GM04503 (cell line): ENCODE measurements around the gene SP6.

Experiments used
- DNase-seq: peaks from one replicate; pipeline ENCODE4 v3.0.0-alpha.2; 2012; ENCODE audit warnings: low read depth

The SP6 gene

DNA sequence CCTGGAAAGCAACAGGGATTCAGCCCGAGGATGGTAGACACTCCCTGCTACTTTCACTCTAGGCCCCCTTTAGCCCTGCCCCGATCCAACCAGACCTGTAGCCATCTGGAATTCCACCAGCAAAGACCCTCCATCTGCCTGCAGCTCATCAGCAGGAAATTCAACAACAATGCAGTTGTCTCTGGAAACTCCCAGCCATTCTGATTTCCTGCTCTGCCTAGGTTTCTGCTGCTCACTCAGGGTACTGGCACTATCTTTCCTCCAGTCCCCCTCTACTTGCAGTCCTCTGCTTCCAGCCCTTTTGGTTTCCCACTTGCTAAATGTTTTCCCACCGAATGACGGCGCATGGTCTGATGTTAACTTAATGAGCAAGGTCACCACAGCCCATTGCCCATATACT lies 2.7 kb upstream of the SP6 start:
- no peak for DNase-seq

DNA sequence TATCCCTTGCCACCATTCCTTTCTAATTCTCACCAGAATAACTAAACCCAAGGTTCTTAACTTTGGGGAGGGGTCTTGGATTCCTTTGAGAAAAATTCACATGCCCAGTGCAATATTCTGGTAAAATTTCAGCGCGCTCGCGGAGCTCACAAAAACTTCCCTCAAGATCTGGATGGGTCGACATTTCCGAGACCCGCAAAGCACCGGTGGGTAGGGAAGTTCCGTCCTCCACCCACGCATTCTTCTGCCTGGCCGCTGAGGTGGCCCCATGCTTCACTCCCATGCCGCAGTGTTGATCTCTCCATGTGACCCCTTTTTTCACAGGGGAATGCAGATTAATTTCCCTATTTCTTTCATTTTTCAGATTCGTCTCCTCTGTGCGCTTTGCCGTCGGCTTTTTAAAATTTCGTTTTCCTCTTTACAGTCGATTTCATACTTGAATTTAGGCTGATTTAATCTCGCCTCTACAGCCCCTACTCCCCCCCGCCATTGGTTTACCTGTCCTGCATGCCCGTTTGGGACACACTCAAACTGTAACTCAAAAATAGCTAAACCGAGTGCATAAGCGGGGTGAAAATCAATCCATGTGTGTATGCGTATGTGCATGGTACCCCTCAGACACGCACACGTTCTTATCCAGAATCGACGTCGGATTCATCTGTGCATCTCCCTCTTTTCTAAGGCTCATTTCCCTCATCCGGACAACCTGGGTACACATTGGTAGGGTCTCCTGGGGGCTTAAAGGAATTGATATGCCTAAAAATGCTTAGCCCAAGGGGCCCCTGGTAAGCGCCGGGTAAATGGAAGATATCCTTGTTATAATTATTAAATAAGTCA lies 1.4 kb upstream of the SP6 start:
- no peak for DNase-seq

DNA sequence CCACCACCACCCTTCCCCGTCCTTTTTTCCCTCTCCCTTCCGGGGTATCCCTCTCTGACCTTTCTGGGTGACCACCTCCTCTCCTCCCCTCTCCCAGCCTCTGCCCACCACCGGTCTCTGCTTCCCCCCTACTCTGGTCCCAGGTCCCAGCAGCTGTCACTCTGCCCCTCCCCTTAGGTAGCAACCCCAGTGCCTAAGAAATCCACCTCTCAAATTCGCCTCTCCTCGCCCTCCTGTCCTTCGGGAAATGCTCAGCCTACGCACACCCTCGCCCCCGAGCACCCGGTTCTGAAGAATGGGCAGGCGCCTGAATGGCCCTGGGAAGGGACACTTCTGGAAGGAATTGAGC lies 775 bp upstream of the SP6 start:
- DNase-seq = no peak

DNA sequence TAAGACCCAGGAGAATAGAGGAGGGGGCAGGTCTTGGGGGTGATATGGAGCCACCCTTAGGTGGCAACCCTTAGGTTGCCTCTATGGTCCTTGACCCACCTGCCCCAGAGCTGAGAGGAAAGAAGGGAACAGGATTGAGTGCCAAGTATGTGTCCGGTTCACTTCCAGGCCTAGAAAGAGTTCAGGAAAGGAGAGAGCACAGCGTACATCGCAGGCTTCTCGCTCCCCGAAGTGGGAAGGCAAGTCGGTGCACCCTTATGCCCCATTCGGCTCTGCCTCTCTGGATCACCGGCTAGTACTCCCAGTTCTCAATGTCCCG lies 631 bp downstream of the SP6 start:
- DNase-seq = no peak

DNA sequence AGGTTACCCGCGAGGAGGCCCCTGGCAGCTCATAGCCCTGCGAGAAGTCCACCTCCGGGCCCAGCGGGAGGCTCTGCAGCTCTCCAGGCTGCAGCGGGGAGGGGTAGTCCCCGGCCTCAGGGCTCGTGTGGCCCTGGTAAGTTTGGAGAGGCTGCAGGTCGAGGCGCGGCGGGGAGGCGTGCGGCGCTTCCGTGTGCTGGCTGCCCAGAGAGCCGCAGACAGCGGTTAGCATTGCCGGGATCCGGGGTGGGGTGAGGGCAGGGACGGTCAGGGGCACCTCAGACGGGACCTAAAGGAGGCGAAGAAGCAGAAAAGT lies 2.8 kb downstream of the SP6 start:
- no peak for DNase-seq

DNA sequence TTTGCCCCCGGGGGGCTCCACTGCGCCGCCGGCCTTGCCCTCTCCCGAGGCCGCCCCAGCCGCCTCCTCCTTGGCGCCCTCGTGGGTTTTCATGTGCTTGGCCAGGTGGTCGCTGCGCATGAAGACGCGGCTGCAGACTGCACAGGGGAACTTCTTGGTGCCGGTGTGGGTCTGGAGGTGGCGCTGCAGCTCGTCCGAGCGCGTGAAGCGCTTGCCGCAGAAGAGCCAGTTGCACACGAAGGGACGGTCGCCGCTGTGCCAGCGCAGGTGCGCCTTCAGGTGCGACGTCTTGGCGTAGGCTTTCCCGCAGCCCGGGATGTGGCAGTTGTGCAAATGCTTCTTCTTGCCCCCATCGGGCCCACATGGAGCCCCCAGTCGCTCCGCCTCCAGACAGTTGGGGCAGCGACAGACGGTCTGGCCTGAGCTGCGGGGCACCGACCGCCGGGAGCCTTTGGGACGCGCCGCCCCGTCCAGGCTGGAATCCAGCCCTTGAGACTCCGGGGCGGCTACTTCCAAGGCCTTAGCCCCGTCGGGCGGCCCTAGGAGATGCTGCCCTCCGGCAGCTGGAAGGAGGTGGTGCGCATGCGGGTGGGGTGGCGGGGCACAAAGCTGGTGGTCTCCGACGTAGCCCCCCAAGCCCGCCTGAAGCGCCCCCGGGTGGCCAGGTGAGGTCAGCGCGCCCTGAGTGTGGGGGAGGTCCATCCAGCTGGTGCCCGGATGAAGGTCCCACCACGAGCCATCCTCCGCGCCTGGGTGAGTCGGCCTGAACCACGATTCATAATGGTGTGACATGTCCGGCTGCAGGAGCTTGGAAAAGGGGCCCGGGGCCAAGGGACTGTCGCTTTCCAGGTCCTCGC lies 3.4 kb downstream of the SP6 start:
- no peak for DNase-seq

DNA sequence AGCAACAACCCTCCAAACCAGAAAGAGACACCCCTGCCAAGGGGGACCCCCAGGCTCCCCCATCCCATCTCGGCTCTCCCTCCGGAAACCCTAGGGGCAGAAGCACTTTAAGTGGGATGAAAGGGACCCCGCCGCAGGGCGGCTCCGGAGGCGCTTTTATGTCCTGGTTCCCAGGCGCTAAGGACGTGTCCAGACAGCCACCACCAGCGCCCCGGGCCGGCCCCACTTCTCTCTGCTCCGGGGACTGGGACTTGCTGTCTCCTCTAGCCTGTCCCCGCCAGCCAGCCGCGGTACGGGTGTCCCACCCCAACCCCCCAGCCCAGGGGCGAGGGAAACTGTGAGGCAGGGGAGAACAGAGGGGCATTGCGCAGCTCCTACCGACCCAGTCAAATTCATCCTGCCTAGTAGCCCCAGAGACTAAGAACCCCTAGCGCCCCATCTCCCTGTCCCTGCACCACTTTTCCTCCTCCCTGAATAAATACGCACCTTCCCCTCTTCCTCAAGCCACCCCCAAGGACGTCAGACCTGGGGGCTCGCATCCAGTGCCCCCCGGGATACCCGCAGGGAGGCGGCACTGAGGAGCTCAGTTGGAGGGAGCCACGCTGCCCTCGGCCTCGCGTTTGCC lies 4.1 kb downstream of the SP6 start:
- DNase-seq = no peak

DNA sequence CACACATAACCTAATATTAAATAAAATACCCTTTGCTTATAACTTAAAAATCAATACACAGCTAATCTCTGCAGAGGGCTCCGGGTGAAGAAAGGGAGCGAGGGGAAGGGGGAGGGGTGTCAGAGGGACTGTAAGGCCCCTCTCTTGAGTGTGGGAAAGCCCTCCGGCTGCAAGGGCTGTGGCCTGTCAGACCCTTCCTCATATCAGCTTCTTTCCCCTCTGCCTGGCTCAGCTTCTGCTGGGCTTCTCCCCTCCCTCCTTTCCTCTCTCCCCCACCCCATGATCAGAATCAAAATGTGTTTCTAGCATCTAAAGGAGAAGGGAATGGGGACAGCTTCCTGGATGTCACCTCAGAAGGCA lies 5.3 kb downstream of the SP6 start:
- no peak for DNase-seq

DNA sequence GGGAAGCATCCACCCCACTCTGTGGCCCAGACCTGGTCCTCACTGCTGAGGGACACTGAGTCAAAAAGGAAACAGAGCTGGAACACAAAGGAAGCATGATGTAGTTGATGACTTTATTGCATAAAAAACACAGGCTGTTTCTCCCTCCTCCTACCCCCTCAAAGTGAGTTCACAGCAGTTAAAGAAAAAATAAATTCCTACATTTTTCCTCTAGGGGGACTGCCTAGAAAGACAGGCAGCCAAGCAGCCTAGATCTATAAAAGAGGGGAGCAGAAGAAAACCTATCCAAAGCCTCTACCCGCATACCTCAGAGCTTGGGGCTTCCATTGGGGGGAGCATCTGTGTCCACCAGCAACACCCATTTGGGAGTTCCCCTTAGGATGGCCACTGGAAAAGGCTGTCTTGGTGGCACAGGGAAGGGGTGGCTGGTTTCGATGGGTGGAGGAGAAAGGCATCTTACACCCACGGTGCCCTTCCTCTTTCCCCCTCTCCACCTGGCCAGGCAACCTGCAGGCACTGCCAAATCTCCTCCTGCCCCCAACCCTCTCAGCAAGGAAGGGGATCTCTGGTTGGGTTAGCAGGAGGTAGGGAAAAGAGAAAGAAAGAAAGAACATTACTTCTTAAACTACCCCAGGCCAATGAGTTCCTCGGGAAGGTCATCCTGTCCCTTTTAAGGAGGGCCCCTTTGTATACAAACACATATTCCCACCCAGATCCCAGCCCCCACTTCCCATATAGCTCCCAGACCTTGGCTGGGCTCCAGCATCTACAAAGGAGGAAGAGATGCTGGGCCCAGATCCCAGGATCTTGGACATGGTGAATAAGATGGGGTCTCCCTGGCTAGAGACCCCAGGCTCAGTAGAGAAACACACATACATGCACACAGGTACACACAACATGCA lies 5.9 kb downstream of the SP6 start:
- DNase-seq = no peak

DNA sequence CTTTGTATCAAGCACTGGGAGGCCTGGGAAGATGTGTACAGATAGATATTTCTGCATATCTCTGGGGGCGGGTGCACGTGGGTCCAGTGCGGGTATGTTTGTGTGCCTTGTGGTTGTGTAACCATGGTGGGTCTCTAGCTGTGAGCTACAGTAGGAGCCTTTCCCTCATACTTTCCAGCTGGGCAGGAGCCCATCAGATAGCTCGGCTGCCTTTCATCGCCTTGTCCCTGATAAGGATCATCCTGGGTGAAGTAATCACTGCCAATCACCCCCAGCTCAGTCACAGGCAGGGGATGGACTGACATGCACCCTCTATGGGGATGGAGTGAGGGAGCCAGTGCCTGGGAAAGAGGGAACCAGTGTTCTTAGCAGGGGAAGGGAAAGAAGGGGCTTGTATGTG lies 6.7 kb downstream of the SP6 start:
- no peak for DNase-seq

DNA sequence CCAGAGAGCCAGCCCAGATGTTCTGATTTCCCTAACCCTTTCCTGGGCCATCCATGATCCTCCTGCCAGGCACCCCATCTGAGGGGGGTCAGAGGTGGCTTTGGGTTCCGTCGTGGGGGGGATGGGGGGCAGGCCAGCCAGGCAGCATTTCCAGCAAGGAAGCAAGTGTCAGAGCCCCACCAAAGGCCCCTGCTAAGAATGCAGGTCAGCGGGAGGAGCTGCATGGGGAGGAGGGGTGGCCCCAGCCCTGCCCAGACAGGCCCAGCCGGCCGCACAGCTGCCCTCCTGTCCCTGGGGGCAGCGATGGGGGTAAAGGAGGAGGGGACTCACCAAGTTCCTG lies 7.6 kb downstream of the SP6 start:
- no peak for DNase-seq

DNA sequence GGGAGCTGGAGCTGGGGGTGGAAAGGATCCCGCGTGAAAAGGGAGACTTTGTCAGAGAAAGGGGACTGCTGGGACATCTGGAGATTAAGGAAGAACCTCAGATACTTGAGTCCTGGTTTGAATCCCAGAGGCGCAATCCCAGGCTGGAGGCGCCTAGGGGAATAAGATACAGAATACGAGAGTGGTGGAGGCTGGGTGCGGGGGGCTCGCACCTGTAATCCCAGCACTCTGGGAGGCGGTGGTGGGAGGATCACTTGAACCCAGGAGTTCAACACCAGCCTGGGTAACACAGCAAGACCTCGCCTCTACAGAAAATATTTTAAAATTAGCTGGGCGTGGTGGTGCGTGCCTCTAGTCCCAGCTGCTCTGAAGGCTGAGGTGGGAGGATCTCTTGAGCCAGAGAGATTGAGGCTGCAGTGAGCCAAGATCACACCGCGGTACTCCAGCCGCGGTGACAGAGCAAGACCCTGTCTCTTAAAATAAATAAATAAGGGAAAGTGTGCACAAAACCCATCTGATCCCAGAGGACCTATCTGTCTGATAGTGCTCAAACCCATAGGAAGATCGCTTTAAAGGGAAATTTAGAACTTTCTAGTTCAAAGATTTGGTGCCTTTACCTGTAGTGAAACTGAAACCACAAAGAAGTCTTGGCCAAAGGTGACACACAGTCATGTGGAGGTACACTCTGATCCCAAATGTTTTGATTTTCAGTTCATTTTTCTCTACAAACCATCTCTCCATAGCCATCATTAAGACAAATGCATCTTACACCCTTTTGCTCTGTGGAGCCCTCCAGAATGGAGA lies 9.3 kb downstream of the SP6 start:
- no peak for DNase-seq

DNA sequence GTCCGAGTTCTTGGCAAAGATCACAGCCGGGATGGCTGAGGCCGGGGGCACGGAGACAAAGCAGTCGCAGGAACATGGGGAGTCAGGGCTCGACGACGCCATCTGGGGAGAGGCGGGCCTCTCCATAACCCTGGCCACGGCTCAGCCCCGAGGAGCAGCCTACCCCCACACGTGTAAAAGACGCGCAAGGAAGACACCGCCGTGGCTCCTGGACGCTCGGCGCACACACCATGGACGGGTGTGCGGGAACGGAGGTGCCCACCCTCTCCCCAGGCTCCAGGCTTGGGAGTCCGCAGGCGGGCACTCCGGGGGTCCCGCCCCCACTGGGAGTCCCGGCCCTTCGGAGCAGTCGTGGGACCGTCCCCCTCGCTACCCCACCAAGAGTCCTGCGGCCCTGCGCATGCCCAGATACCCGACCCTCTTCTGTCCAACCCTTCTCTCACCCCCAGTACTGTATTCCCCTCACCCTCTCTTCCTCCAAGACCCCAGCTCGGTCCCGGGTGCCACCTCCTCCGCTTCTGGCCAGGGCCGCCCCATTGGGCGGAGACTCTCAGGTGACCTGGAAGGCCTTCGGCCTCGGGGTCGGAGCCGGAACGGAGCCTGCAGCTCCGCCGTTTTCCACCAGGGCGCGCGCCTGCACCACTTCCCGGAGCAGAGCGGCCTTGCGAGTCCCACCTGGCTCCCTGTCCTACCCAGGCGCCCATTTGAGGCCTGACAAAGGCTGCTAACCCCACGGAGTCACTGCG lies 10.0 kb downstream of the SP6 start, which contains the start of gene SCRN2:
SCRN2 (minus strand) TSS at position 532 of the 746 bp plus-strand sequence; CDS start at position 102, 430 bp downstream.
- DNase-seq = peak; percentile 27

DNA sequence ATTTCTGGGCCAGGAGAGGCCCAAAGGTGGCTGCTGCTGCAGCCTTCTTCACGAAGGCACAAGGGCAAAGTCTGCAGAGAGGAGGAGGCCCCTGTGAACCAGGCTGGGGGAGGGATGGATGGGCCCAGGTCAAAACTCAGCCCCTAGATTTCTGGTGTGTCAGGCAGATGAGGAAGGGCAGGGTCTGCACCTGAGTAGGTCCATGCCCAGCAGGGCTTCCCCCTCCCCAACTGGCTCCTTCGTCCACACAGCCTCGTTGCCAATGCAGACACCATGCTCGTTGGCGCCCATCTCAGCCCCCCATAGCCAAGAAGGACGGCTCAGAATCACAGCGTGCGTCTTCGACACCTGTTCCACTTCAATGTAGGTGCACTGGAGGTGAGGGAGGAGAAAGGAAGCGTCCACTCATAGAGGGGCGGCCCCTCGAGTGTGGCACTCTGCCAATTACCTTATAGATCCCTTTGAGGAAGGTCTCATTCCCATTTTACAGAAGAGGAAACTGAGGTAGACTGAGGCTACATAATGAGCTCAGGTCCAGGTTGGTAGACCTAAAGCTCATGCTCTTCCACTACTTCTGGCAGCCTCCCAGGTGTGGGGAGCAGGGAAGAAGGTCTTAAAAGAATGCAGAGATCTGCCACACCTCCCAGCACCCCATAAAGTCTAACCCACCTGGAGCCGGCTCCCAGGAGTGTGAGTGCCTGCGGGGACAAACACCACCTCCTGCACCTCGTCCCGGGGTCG lies 10.8 kb downstream of the SP6 start:
- no peak for DNase-seq

DNA sequence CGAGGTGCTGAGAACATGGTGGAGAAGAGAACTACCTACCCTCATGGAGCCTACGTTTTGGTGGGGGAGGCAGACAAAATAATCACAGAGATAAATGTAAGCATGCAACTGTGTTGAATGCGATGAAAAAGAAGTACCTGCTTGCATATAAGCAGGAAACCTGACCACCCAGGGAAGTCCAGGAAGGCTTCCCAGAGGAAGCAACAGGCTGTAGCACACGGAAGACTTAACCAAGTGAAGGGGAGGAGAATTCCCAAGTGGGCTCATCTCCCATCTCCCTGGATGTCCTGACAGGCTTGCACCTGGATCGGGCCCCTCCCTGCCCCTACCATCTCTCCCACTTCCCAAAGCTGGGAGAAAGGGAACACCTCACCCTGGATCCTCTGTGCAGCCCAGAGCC lies 11.9 kb downstream of the SP6 start:
- no peak for DNase-seq

DNA sequence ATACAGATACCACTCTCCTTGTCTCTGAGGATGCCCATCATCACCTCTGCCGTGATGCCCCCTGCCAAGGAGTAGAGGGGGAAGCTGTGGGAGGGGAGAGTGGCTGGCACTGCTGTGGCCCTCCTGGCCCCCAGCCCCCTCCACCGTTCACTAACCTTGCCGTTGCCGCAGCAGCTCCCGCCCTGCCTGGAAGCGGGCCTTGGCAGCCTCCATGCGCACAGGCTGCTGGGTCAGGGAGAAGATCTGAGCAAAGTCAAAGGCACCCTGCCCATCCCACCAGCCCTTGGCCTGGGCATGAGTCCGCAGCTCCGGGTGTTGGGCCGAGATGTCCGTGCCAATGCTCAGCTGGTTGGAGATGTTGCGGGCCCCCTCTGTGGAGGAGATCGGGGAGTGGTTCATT lies 12.3 kb downstream of the SP6 start:
- DNase-seq = no peak

DNA sequence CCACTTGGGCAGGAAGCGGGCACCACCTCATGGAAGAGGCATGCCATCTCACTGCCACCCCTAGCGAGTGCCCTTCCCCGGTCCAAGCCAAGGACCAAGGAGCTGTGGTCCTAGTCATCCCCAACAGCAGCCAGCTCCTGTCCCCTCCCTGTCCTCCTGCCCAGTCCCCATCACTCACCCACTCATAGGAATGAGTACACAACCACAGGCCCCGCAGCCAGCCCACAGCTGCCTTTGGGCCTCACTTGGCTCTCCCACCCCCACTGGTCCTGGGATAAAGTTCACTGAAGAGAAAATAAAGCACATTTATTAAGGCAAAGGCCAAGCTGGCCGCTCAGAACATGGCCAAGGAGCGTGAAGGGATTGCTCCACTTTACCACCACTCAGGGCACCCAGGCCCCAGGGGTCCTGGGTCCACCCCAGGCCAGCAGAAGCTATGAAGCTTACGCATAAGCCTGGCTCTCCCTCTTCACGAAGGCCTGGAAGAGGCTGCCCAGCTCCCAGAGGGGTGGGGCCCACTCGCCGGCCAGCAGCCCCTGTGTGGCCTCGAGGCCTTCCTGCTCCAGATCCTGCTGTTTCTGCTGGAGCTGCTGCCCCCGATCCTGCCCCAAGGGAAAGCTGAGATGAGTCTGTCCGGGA lies 13.4 kb downstream of the SP6 start:
- DNase-seq = no peak

DNA sequence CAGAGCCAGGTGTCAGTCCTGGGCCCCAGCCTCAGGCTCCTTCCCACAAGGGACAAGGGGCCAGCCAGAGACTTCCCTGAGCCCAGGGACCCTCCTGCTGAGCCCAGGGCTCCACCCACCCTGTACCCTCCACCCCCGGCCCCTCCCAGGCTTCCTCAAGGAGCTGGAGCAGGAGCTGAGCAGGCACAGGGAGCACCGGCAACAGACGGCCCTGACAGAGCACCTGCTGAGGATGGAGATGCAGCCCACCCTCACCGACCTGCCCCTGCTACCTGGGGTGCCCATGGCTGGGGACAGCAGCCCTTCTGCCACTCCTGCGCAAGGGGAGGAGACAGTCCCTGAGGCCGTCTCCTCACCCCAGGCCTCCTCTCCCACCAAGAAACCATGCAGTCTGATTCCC lies 14.4 kb downstream of the SP6 start:
- no peak for DNase-seq

DNA sequence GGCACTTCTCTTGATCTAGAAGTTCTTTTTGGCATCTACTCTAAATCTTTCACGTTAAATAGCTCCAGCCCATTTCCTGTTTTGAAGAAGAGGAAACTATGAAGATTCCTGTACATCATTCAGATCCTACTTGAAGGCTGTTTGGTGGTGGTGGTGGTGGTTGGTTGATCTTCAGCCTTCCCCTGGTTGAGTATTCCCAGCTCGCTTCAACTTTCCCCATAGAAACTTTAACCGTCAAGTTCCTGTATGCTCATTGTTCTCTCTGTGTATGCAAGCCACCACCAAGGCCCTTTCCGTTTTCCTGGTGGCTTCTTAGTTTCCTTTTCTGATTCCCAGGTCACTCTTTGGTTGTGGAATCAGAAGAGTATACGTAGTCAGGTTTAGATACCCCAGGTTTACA lies 16.2 kb downstream of the SP6 start:
- DNase-seq = no peak

DNA sequence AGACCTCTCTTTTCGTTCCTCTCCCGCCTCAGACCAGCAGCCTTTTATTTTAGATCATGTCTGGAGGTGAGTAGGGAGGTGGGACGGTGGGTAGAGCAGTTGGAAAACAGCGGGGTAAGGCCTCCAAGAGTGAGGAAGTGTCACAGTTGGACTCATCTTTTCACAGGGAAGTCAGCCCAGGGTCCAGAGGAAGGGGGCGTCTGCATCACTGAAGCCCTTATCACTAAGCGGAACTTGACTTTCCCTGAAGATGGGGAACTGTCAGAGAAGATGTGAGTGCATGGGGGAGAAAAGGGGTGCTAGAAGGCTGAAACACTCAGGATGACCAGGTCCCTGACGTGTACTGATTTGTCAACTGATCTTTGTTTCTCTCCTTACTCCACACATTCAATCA lies 19.0 kb downstream of the SP6 start:
- DNase-seq = no peak
